Body of pancreas (tissue), 4 donors: ENCODE results near the gene PPT2.

Experiments used
- CTCF ChIP-seq, 7 experiments: fragments of 450-650 bp in 4 of 7; fragments of 200-600 bp in 3 of 7; sonication (generic) in 3 of 7; IDR thresholded peaks; one replicate each; pipeline ENCODE4 v1.5.1; 2016 to 2019; ENCODE audit warnings: antibody characterized with exemption in 7 of 7
- POLR2A ChIP-seq, 3 donors: fragments of 450-650 bp; IDR thresholded peaks; one replicate each; pipeline ENCODE4 v1.6.1; 2016; ENCODE audit warnings: antibody characterized with exemption in 3 of 3, mild to moderate bottlenecking in 2 of 3

GRCh38 chr6:32133786-32134185 lies 20.2 kb upstream of the PPT2 start:
- no peak for TF ChIP-seq CTCF (IDR thresholded peaks at IDR 0.05)
- no peak for TF ChIP-seq POLR2A (IDR thresholded peaks at IDR 0.05)
